ENCODE data around the gene GOLGA1. TPM values are rescaled to one million over a fixed set of nuclear protein-coding genes. Genes with fewer than 3 reads are reported as not detected.

The GOLGA1 gene
- total and polyA plus RNA-seq, 10 of the 15 experiments (the other 5 are each of a cell fraction or from before 2014, with no cell fraction given) = 2.9 to 14.1 (median 8.1) TPM

DNA sequence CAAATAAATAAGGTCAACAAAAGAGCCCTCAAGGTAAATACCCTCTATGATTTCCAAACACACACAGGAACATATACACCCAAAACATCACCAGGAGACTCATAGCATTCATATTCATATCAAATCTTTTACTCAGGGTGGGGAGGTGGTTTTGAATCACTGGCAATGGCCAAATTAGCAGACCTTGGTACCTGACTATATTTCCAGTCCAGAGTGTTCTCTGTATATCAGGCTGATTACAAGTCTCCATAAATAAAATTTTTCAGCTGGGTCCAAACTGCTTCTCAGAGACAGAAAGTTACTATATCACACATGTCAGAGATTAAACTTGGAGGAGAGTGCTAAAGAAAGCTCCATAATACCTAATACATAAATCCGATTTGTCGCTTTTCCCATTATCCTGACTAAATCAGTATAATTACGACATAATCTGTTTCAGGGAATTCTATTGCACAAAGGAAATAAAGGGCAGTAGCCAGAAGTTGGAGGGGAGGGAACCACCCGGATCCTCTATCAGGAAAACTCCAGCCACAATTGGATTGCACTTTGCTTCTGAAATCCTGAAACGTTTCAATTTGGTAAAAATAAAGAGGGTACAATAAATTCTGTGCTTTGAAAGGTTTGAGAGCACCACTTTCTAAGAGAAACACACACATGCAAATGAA is 7.0 kb upstream of the GOLGA1 start:
- H3K9ac ChIP-seq (ENCODE audit: control insufficient read depth, insufficient read depth, low read length) = no peak overlapping the region
- ATAC-seq (no peak), FAIRE-seq (no peak), DNase-seq (ENCODE audit: low read depth, low spot score) (no peak)
- RAD21 ChIA-PET (ENCODE audit: unreplicated experiment) = no interaction called here
- H3K27me3 ChIP-seq (replicated peaks in 1 of 2; ENCODE audit: control insufficient read depth in 2 of 2, insufficient read depth in 2 of 2, low read length in 1 of 2) = no peaks in the 10 kb centered on the region
- POLR2A ChIA-PET = no interaction called here
- no peak overlapping the region for H3K4me2 ChIP-seq (ENCODE audit: control insufficient read depth, insufficient read depth)
- no TSS peak for BruUV-seq (replicated peaks)
- H4K20me1 ChIP-seq (ENCODE audit: control insufficient read depth, insufficient read depth) = no peaks in the 10 kb centered on the region
- intact Hi-C loops (cut with micrococcal nuclease; ENCODE audit: unreplicated experiment) = no loop called here
- CTCF ChIA-PET = interaction anchor here (0.6 to 1.3 kb wide), 2 partner anchors 13 to 182 kb away, joined by 3 read pairs; no protein-coding TSS in a partner anchor
- TF ChIP-seq SP1 (IDR thresholded peaks at IDR 0.05; ENCODE audit: low read depth, low read length) = no peak
- TF ChIP-seq MXI1 (IDR thresholded peaks at IDR 0.05; ENCODE audit: low read depth, low read length) = no peak
- TF ChIP-seq PAX5 (IDR thresholded peaks at IDR 0.05; ENCODE audit: borderline replicate concordance, low read depth, low read length) = no peak
- TF ChIP-seq ZBED1 (IDR thresholded peaks at IDR 0.05; ENCODE audit: borderline replicate concordance) = no peak
- TF ChIP-seq FOS (IDR thresholded peaks at IDR 0.05; ENCODE audit: borderline replicate concordance, extremely low read depth, insufficient read length) = no peak
- TF ChIP-seq E2F8 (IDR thresholded peaks at IDR 0.05; ENCODE audit: low read depth, partially characterized antibody) = no peak
- TF ChIP-seq NRF1 (conservative IDR thresholded peaks at IDR 0.05; ENCODE audit: low read depth, low read length) = no peak
- TF ChIP-seq TCF12 (IDR thresholded peaks at IDR 0.05; ENCODE audit: low read depth, low read length) = no peak
- TF ChIP-seq HCFC1 (IDR thresholded peaks at IDR 0.05; ENCODE audit: low read length) = no peak
- TF ChIP-seq RAD51 (IDR thresholded peaks at IDR 0.05) = no peak
- no peak for TF ChIP-seq POLR2AphosphoS5 (IDR thresholded peaks at IDR 0.05; ENCODE audit: low read length)
- TF ChIP-seq, protein P1, sequence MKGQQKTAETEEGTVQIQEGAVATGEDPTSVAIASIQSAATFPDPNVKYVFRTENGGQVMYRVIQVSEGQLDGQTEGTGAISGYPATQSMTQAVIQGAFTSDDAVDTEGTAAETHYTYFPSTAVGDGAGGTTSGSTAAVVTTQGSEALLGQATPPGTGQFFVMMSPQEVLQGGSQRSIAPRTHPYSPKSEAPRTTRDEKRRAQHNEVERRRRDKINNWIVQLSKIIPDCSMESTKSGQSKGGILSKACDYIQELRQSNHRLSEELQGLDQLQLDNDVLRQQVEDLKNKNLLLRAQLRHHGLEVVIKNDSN (IDR thresholded peaks at IDR 0.05; ENCODE audit: borderline replicate concordance, extremely low read length, insufficient read depth, low read depth, low read length) = no peak
- TF ChIP-seq SREBF2 (IDR thresholded peaks at IDR 0.05; ENCODE audit: low read length) = no peak
- TF ChIP-seq ZNF592 (IDR thresholded peaks at IDR 0.05) = no peak
- TF ChIP-seq, protein P2, sequence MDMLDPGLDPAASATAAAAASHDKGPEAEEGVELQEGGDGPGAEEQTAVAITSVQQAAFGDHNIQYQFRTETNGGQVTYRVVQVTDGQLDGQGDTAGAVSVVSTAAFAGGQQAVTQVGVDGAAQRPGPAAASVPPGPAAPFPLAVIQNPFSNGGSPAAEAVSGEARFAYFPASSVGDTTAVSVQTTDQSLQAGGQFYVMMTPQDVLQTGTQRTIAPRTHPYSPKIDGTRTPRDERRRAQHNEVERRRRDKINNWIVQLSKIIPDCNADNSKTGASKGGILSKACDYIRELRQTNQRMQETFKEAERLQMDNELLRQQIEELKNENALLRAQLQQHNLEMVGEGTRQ (IDR thresholded peaks at IDR 0.05; ENCODE audit: borderline replicate concordance, low read depth, low read length) = no peak
- H3K36me3 ChIP-seq (ENCODE audit: control insufficient read depth in 2 of 2, insufficient read depth in 2 of 2, low read length in 1 of 2) = no peaks in the 10 kb centered on the region
- no peak overlapping the region for H2AFZ ChIP-seq (ENCODE audit: control insufficient read depth, low read depth, low read length)
- SMC1A ChIA-PET (ENCODE audit: uncharacterized antibody, unreplicated experiment) = no interaction called here
- in situ Hi-C loops (cut with MboI) = no loop called here
- H3K4me1 ChIP-seq (ENCODE audit: control insufficient read depth, insufficient read depth, low read length) = peaks cover 4% of the 10 kb centered on the region; the same call in 1 of the 2 replicates
- H3K79me2 ChIP-seq (ENCODE audit: control insufficient read depth, insufficient read depth, low read length) = no peaks in the 10 kb centered on the region
- 97% methylated on average over 5 of the region's 5 CpGs for WGBS (ENCODE audit: insufficient coverage, insufficient replicate concordance, low lambda C conversion rate, missing lambda C conversion rate)
- H3K4me3 ChIP-seq = no peak overlapping the region
- no peaks in the 10 kb centered on the region for H3K9me3 ChIP-seq (replicated peaks; ENCODE audit: control insufficient read depth, insufficient read depth, low read length)
- no peak overlapping the region for H3K27ac ChIP-seq (ENCODE audit: control insufficient read depth, insufficient read depth)
